Measurements from ENCODE around the gene RPL28. TPM values are rescaled to one million over a fixed set of nuclear protein-coding genes. Genes with fewer than 3 reads are reported as not detected.

The RPL28 gene
- total RNA-seq, 2 donors from 2014 or later, result 1,151 to 1,179 TPM

- DNase-seq (no peak), ATAC-seq (no peak)
- intact Hi-C loops (cut with DNase I, micrococcal nuclease), result no loop called here
Measured at GRCh38 chr19:55352040-55352439, 33.7 kb upstream of the RPL28 start.

GRCh38 chr19:55352549-55353145 lies 33.1 kb upstream of the RPL28 start:
- DNase-seq, result no peak
- intact Hi-C loops (cut with DNase I, micrococcal nuclease), result no loop called here
- no peak for ATAC-seq

- intact Hi-C loops (cut with DNase I, micrococcal nuclease), result no loop called here
- no peak for DNase-seq
- ATAC-seq, result no peak
Measured at GRCh38 chr19:55353356-55353802, 32.4 kb upstream of the RPL28 start.

GRCh38 chr19:55353803-55354697 lies 31.7 kb upstream of the RPL28 start:
- DNase-seq, result peak; percentile 78 to 82
- intact Hi-C loops (cut with DNase I, micrococcal nuclease), result no loop called here

GRCh38 chr19:55354698-55355212 lies 31.0 kb upstream of the RPL28 start, which contains the start of gene COX6B2:
COX6B2 (minus strand) TSS chr19:55354719; CDS start chr19:55354521, 198 bp downstream.
- no peak for DNase-seq
- intact Hi-C loops (cut with DNase I, micrococcal nuclease), result no loop called here
- ATAC-seq, result peak; percentile 13

More at GRCh38 chr19:55353803-55354697, 31.7 kb upstream of the RPL28 start:
- peak; percentile 82 for ATAC-seq

GRCh38 chr19:55355213-55355821 lies 30.4 kb upstream of the RPL28 start:
- DNase-seq (peak in 1 of 2 donors; percentile 45), ATAC-seq (peak; percentile 24)
- intact Hi-C loops (cut with DNase I, micrococcal nuclease), result no loop called here

- intact Hi-C loops (cut with DNase I, micrococcal nuclease), result no loop called here
- ATAC-seq (no peak), DNase-seq (no peak)
Measured at GRCh38 chr19:55358493-55358892, 27.2 kb upstream of the RPL28 start.

GRCh38 chr19:55358943-55359908 lies 26.5 kb upstream of the RPL28 start:
- DNase-seq (no peak), ATAC-seq (no peak)
- intact Hi-C loops (cut with DNase I, micrococcal nuclease), result no loop called here

GRCh38 chr19:55360902-55361301 lies 24.8 kb upstream of the RPL28 start:
- no peak for ATAC-seq
- no peak for DNase-seq
- intact Hi-C loops (cut with DNase I, micrococcal nuclease), result no loop called here

- no peak for DNase-seq
- intact Hi-C loops (cut with DNase I, micrococcal nuclease), result no loop called here
- no peak for ATAC-seq
Measured at GRCh38 chr19:55362174-55362989, 23.4 kb upstream of the RPL28 start.

GRCh38 chr19:55362990-55363716 lies 22.6 kb upstream of the RPL28 start, which contains the start of gene GARIN5B:
GARIN5B (minus strand) TSS chr19:55363260; CDS start chr19:55363066, 194 bp downstream.
- intact Hi-C loops (cut with DNase I, micrococcal nuclease), result no loop called here
- no peak for ATAC-seq
- no peak for DNase-seq

GRCh38 chr19:55365245-55365644 lies 20.5 kb upstream of the RPL28 start:
- no peak for DNase-seq
- intact Hi-C loops (cut with DNase I, micrococcal nuclease), result no loop called here
- ATAC-seq, result no peak

- intact Hi-C loops (cut with DNase I, micrococcal nuclease), result no loop called here
- no peak for ATAC-seq
- DNase-seq, result no peak
Measured at GRCh38 chr19:55365964-55366363, 19.8 kb upstream of the RPL28 start.

- DNase-seq (no peak), ATAC-seq (no peak)
- intact Hi-C loops (cut with DNase I, micrococcal nuclease), result no loop called here
Measured at GRCh38 chr19:55366790-55367189, 18.9 kb upstream of the RPL28 start.

- no peak for ATAC-seq
- intact Hi-C loops (cut with DNase I, micrococcal nuclease), result no loop called here
- no peak for DNase-seq
Measured at GRCh38 chr19:55368106-55368505, 17.6 kb upstream of the RPL28 start.

- ATAC-seq (peak; percentile 59), DNase-seq (no peak)
- intact Hi-C loops (cut with DNase I, micrococcal nuclease), result no loop called here
Measured at GRCh38 chr19:55368701-55369563, 16.8 kb upstream of the RPL28 start.

Data from left colon (tissue), 2 donors.